WTC11 (cell line): ENCODE results near the gene TMPRSS11F. TPM values are rescaled to one million over a fixed set of nuclear protein-coding genes. Genes with fewer than 3 reads are reported as not detected.
A peak's percentile ranks its signal among the peaks of the same experiment; 100 is the strongest.
"Not testable (repeated sequence)": the region's sequence is repeated elsewhere in the genome, so short reads cannot be mapped to it uniquely, and the experiment has no call there.

Experiments used
- ATAC-seq: fragments of 200-7000 bp; cut with Tn5 transposase; 2 replicates; pipeline ENCODE4 v1.10.0; 2021; ENCODE audit warnings: mild to moderate bottlenecking, moderate library complexity
- CTCF ChIA-PET: fragments of 300-600 bp; sonication (Branson Sonifier 250); formaldehyde crosslinking; loops from one replicate; lab custom pipeline; 2021; ENCODE audit warnings: antibody characterized with exemption; lab: Charles Lee
- POLR2A ChIA-PET: fragments of 350-600 bp; sonication (Branson Sonifier 250); formaldehyde crosslinking; loops from one replicate; lab custom pipeline; 2021; ENCODE audit warnings: antibody characterized with exemption; lab: Charles Lee
- DNase-seq: peaks from one replicate; pipeline ENCODE4 v3.0.0; 2021; ENCODE audit warnings: low spot score
- H3K27ac Mint-ChIP-seq: 2 replicates; pipeline ENCODE4 v1.8.0; 2021; ENCODE audit warnings: mixed read lengths
- H3K27me3 Mint-ChIP-seq: 2 replicates; pipeline ENCODE4 v1.8.0; 2021; ENCODE audit warnings: low read depth, mild to moderate bottlenecking, moderate library complexity, mixed read lengths
- H3K36me3 Mint-ChIP-seq: 2 replicates; pipeline ENCODE4 v1.8.0; 2021; ENCODE audit warnings: mixed read lengths
- H3K4me1 Mint-ChIP-seq: 2 replicates; pipeline ENCODE4 v1.8.0; 2022; ENCODE audit warnings: mixed read lengths
- H3K4me3 Mint-ChIP-seq: 2 replicates; pipeline ENCODE4 v1.8.0; 2021; ENCODE audit warnings: mild to moderate bottlenecking, moderate library complexity, mixed read lengths
- H3K9me3 Mint-ChIP-seq: 2 replicates; pipeline ENCODE4 v1.8.0; 2021; ENCODE audit warnings: mixed read lengths
- ATF6 ChIP-seq: sonication (generic); formaldehyde crosslinking; IDR thresholded peaks from 2 replicates; pipeline ENCODE4 v1.8.1; 2023; ENCODE audit warnings: mild to moderate bottlenecking, missing genetic modification reagents
- CREM ChIP-seq: sonication (generic); formaldehyde crosslinking; IDR thresholded peaks from 2 replicates; pipeline ENCODE4 v1.8.1; 2022; ENCODE audit warnings: mild to moderate bottlenecking, missing genetic modification reagents, moderate library complexity
- CTCF ChIP-seq: fragments of 200-600 bp; IDR thresholded peaks from 2 replicates; pipeline ENCODE4 v1.8.0; 2022; ENCODE audit warnings: antibody characterized with exemption
- E2F5 ChIP-seq: sonication (generic); formaldehyde crosslinking; IDR thresholded peaks from 2 replicates; pipeline ENCODE4 v1.8.1; 2022; ENCODE audit warnings: mild to moderate bottlenecking, moderate library complexity, missing genetic modification reagents
- EMX1 ChIP-seq: fragments of 250-450 bp; sonication (Bioruptor Pico); IDR thresholded peaks from 2 replicates; pipeline ENCODE4 v1.8.0; 2021; ENCODE audit warnings: mild to moderate bottlenecking
- ETV6 ChIP-seq: sonication (generic); formaldehyde crosslinking; IDR thresholded peaks from 2 replicates; pipeline ENCODE4 v1.8.1; 2022; ENCODE audit warnings: mild to moderate bottlenecking, missing genetic modification reagents
- FOXP4 ChIP-seq: sonication (generic); formaldehyde crosslinking; IDR thresholded peaks from 2 replicates; pipeline ENCODE4 v1.8.0; 2022; ENCODE audit warnings: mild to moderate bottlenecking, missing genetic modification reagents
- GRHL2 ChIP-seq: fragments of 250-450 bp; sonication (Bioruptor Pico); IDR thresholded peaks from 2 replicates; pipeline ENCODE4 v1.8.0; 2022; ENCODE audit warnings: mild to moderate bottlenecking, moderate library complexity; ENCODE audit not compliant: insufficient replicate concordance, severe bottlenecking
- HMGA2 ChIP-seq: fragments of 250-450 bp; sonication (Bioruptor Pico); IDR thresholded peaks from 2 replicates; pipeline ENCODE4 v1.4.0; 2021; ENCODE audit warnings: mild to moderate bottlenecking, moderate library complexity
- IRF1 ChIP-seq: sonication (generic); formaldehyde crosslinking; IDR thresholded peaks from 2 replicates; pipeline ENCODE4 v1.8.0; 2023; ENCODE audit warnings: missing genetic modification reagents
- KAT7 ChIP-seq: sonication (generic); formaldehyde crosslinking; IDR thresholded peaks from 2 replicates; pipeline ENCODE4 v1.8.1; 2023; ENCODE audit warnings: missing genetic modification reagents, mild to moderate bottlenecking, borderline replicate concordance
- NR2C2 ChIP-seq: sonication (generic); formaldehyde crosslinking; IDR thresholded peaks from 2 replicates; pipeline ENCODE4 v1.8.0; 2022; ENCODE audit warnings: mild to moderate bottlenecking, missing genetic modification reagents
- PREB ChIP-seq: sonication (generic); formaldehyde crosslinking; IDR thresholded peaks from 2 replicates; pipeline ENCODE4 v1.8.1; 2022; ENCODE audit warnings: mild to moderate bottlenecking, missing genetic modification reagents, moderate library complexity, borderline replicate concordance
- SOX15 ChIP-seq: fragments of 250-450 bp; sonication (Bioruptor Pico); IDR thresholded peaks from 2 replicates; pipeline ENCODE4 v1.9.0; 2021; ENCODE audit warnings: mild to moderate bottlenecking
- ZBTB43 ChIP-seq: sonication (generic); formaldehyde crosslinking; IDR thresholded peaks from 2 replicates; pipeline ENCODE4 v1.8.1; 2023; ENCODE audit warnings: mild to moderate bottlenecking, missing genetic modification reagents
- ZSCAN18 ChIP-seq: fragments of 250-450 bp; sonication (Bioruptor Pico); IDR thresholded peaks from 2 replicates; pipeline ENCODE4 v2.1.2; 2022; ENCODE audit warnings: mild to moderate bottlenecking, moderate library complexity
- total RNA-seq: library from RNA; stranded (reverse); gene quantifications from 3 replicates; pipeline ENCODE4 v1.2.3, GENCODE V29; 2021

The TMPRSS11F gene
- total RNA-seq, 1 experiment from 2014 or later = not detected

- H3K9me3 Mint-ChIP-seq = peaks cover 32% of the 10 kb centered on the region
- TF ChIP-seq CTCF (peak; percentile 53), IRF1 (CRISPR knock-in tag) (no peak)
- no peak overlapping the region for H3K4me3 Mint-ChIP-seq
- DNase-seq (no peak), ATAC-seq (peak; percentile 65; the same call in 1 of the 2 replicates)
- no peaks in the 10 kb centered on the region for H3K4me1 Mint-ChIP-seq
- no peak overlapping the region for H3K27ac Mint-ChIP-seq
- peaks cover 29% of the 10 kb centered on the region for H3K36me3 Mint-ChIP-seq
- no peaks in the 10 kb centered on the region for H3K27me3 Mint-ChIP-seq
- ChIA-PET CTCF (interaction anchor here (0.6 to 1.9 kb wide), 10 partner anchors 12 to 1473 kb away, joined by 3 to 5 read pairs (median 3); no protein-coding TSS in a partner anchor), POLR2A (no interaction called here)
Observed at GRCh38 chr4:68175562-68176155, 46.0 kb upstream of the TMPRSS11F start.

GRCh38 chr4:68174389-68174788 is 44.7 kb upstream of the TMPRSS11F start:
- Mint-ChIP-seq H3K36me3 (peaks cover 29% of the 10 kb centered on the region), H3K9me3 (peaks cover 32% of the 10 kb centered on the region)
- CTCF ChIA-PET, DNase-seq, H3K27ac Mint-ChIP-seq, ATAC-seq, H3K4me1 Mint-ChIP-seq, POLR2A ChIA-PET, H3K4me3 Mint-ChIP-seq, H3K27me3 Mint-ChIP-seq: not testable (repeated sequence)

- Mint-ChIP-seq H3K9me3 (peaks cover 32% of the 10 kb centered on the region), H3K36me3 (peaks cover 29% of the 10 kb centered on the region)
- H3K4me3 Mint-ChIP-seq, DNase-seq, H3K27ac Mint-ChIP-seq, H3K4me1 Mint-ChIP-seq, ATAC-seq, H3K27me3 Mint-ChIP-seq, CTCF ChIA-PET, POLR2A ChIA-PET: not testable (repeated sequence)
Observed at GRCh38 chr4:68172147-68172546, 42.5 kb upstream of the TMPRSS11F start.

- Mint-ChIP-seq H3K4me3 (no peak overlapping the region), H3K4me1 (no peaks in the 10 kb centered on the region), H3K9me3 (peaks cover 20% of the 10 kb centered on the region), H3K36me3 (peaks cover 10% of the 10 kb centered on the region), H3K27me3 (no peaks in the 10 kb centered on the region), H3K27ac (no peak overlapping the region)
- ChIA-PET POLR2A (no interaction called here), CTCF (no interaction called here)
- no peak for DNase-seq
- no peak for ATAC-seq
- no peak for TF ChIP-seq PREB (CRISPR knock-in tag)
- TF ChIP-seq ZSCAN18 (CRISPR knock-in tag) = no peak
- no peak for TF ChIP-seq ZBTB43 (CRISPR knock-in tag)
- no peak for TF ChIP-seq EMX1 (CRISPR knock-in tag)
- TF ChIP-seq HMGA2 (CRISPR knock-in tag) = no peak
- TF ChIP-seq CREM (CRISPR knock-in tag) = no peak
- TF ChIP-seq SOX15 = no peak
- no peak for TF ChIP-seq FOXP4 (CRISPR knock-in tag)
- TF ChIP-seq NR2C2 (CRISPR knock-in tag) = no peak
- no peak for TF ChIP-seq GRHL2 (CRISPR knock-in tag)
- no peak for TF ChIP-seq ETV6 (CRISPR knock-in tag)
- no peak for TF ChIP-seq KAT7 (CRISPR knock-in tag)
- no peak for TF ChIP-seq ATF6 (CRISPR knock-in tag)
- no peak for TF ChIP-seq E2F5 (CRISPR knock-in tag)
Observed at GRCh38 chr4:68167706-68168105, 38.0 kb upstream of the TMPRSS11F start.
